ENCODE data around the gene YRDC.

The YRDC gene

DNA sequence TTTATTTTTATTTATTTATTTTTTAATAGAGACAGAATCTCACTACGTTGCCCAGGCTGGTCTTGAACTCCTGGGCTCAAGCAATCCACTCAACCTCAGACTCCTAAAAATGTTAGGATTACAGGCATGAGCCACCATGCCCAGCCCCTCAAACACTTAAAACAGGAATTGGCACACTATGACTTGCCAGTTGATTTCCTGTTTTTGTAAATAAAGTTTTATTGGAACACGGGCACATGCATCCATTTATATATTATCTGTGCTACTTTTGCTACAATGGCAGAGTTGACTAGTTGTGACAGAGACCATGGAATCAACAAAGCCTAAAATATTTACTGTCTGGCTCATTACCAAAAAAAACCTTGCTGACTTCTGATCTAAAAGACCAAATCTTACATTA, 16.0 kb upstream of the YRDC start:
- TF ChIP-seq, protein P1, sequence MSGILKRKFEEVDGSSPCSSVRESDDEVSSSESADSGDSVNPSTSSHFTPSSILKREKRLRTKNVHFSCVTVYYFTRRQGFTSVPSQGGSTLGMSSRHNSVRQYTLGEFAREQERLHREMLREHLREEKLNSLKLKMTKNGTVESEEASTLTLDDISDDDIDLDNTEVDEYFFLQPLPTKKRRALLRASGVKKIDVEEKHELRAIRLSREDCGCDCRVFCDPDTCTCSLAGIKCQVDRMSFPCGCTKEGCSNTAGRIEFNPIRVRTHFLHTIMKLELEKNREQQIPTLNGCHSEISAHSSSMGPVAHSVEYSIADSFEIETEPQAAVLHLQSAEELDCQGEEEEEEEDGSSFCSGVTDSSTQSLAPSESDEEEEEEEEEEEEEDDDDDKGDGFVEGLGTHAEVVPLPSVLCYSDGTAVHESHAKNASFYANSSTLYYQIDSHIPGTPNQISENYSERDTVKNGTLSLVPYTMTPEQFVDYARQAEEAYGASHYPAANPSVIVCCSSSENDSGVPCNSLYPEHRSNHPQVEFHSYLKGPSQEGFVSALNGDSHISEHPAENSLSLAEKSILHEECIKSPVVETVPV (CRISPR knock-in tag; IDR thresholded peaks at IDR 0.05), result no peak
- TF ChIP-seq PPARA (CRISPR knock-in tag; IDR thresholded peaks at IDR 0.05; ENCODE audit: borderline replicate concordance), result no peak
- no peak for TF ChIP-seq ZNF8 (CRISPR knock-in tag; IDR thresholded peaks at IDR 0.05)
- no peak for TF ChIP-seq ZC3H10 (CRISPR knock-in tag; IDR thresholded peaks at IDR 0.05)
- TF ChIP-seq SNAI2 (CRISPR knock-in tag; IDR thresholded peaks at IDR 0.05), result no peak
- no peak for TF ChIP-seq ISL1 (CRISPR knock-in tag; IDR thresholded peaks at IDR 0.05)
- no peak for TF ChIP-seq OSR1 (CRISPR knock-in tag; IDR thresholded peaks at IDR 0.05)
- no peak for TF ChIP-seq TCF4 (CRISPR knock-in tag; IDR thresholded peaks at IDR 0.05; ENCODE audit: borderline replicate concordance)
- TF ChIP-seq, protein P2, sequence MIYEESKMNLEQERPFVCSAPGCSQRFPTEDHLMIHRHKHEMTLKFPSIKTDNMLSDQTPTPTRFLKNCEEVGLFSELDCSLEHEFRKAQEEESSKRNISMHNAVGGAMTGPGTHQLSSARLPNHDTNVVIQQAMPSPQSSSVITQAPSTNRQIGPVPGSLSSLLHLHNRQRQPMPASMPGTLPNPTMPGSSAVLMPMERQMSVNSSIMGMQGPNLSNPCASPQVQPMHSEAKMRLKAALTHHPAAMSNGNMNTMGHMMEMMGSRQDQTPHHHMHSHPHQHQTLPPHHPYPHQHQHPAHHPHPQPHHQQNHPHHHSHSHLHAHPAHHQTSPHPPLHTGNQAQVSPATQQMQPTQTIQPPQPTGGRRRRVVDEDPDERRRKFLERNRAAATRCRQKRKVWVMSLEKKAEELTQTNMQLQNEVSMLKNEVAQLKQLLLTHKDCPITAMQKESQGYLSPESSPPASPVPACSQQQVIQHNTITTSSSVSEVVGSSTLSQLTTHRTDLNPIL (CRISPR knock-in tag; IDR thresholded peaks at IDR 0.05; ENCODE audit: low read depth), result no peak
- TF ChIP-seq ZNF70 (CRISPR knock-in tag; IDR thresholded peaks at IDR 0.05), result no peak
- no peak for TF ChIP-seq POU6F1 (CRISPR knock-in tag; IDR thresholded peaks at IDR 0.05; ENCODE audit: borderline replicate concordance, low read depth)
- TF ChIP-seq ZFP30 (CRISPR knock-in tag; IDR thresholded peaks at IDR 0.05), result no peak
- TF ChIP-seq ZNF565 (CRISPR knock-in tag; conservative IDR thresholded peaks at IDR 0.05; ENCODE audit: low read depth), result no peak
- no peak for TF ChIP-seq RARB (CRISPR knock-in tag; IDR thresholded peaks at IDR 0.05)
- no peak for ATAC-seq

DNA sequence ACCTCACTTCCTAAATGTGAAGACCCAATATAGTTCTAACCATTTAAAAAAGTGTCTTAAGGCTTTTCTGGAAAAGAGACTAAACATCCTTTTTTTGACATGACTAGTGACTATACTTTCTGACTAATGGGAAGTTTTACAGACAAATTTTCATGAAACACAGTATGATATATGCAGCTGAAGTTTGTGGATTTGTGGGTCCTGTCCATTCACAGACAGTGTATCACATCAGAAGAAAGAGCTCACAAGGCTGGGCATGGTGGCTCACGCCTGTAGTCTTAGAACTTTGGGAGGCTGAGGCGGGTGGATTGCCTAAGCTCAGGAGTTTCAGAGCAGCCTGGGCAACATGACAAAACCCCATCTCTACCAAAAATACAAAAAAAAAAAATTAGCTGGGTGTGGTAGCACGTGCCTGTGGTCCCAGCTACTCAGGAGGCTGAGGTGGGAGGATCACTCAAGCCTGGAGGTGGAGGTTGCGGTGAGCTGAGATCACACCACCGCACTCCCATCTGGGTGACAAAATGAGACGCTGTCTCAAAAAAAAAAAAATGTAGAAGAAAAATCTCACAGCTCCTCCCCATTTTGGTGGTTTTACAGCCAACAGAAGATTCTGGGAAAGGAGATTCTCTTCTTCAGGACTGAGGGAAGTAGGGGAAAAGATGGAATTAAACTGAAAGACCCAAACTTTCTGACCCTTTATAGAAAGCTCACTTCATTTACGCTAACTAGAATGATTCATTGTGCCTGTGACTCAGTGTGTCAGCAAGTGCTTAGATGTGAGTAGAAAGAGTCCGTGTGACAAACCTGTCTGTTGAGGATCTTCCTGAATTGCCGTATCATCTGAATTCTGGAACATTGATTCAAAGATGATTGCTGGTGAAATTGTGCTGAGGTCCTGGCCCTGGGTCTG, 15.2 kb upstream of the YRDC start:
- no peak for TF ChIP-seq CSDC2 (CRISPR knock-in tag; IDR thresholded peaks at IDR 0.05)
- no peak for TF ChIP-seq RARB (CRISPR knock-in tag; IDR thresholded peaks at IDR 0.05)
- TF ChIP-seq ZNF8 (CRISPR knock-in tag; IDR thresholded peaks at IDR 0.05), result no peak
- TF ChIP-seq PPARA (CRISPR knock-in tag; IDR thresholded peaks at IDR 0.05; ENCODE audit: borderline replicate concordance), result no peak
- TF ChIP-seq ZFP30 (CRISPR knock-in tag; IDR thresholded peaks at IDR 0.05), result no peak
- TF ChIP-seq PATZ1 (CRISPR knock-in tag; IDR thresholded peaks at IDR 0.05; ENCODE audit: borderline replicate concordance), result no peak
- no peak for TF ChIP-seq ZNF70 (CRISPR knock-in tag; IDR thresholded peaks at IDR 0.05)
- no peak for TF ChIP-seq ZNF565 (CRISPR knock-in tag; conservative IDR thresholded peaks at IDR 0.05; ENCODE audit: low read depth)
- TF ChIP-seq TSHZ2 (CRISPR knock-in tag; IDR thresholded peaks at IDR 0.05), result no peak
- TF ChIP-seq GLIS3 (CRISPR knock-in tag; IDR thresholded peaks at IDR 0.05), result no peak
- no peak for TF ChIP-seq BACH2 (CRISPR knock-in tag; IDR thresholded peaks at IDR 0.05; ENCODE audit: borderline replicate concordance)
- ATAC-seq, result no peak

DNA sequence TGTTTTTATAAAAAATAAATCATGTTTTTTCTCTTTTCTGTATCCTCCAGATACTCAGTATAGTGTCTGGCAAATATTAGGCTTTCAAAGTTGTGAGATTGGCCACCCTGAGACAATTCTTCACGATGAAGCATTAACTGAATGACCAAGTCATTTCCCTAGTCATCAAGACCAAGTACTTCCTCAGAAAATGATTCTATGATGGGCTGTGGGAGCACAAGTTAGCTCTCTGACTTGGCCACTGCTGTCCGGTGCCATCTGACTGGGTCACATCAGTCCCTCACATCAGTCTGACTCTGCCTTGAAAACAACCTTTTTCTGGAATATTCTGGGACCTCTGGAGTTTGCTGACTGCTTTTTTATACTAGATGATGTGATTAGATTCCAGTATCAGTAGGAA, 13.5 kb upstream of the YRDC start:
- ATAC-seq, result no peak
- TF ChIP-seq OSR1 (CRISPR knock-in tag; IDR thresholded peaks at IDR 0.05), result no peak
- TF ChIP-seq ZFP3 (CRISPR knock-in tag; IDR thresholded peaks at IDR 0.05), result no peak
- no peak for TF ChIP-seq TSHZ2 (CRISPR knock-in tag; IDR thresholded peaks at IDR 0.05)
- no peak for TF ChIP-seq CSDC2 (CRISPR knock-in tag; IDR thresholded peaks at IDR 0.05)
- no peak for TF ChIP-seq ZNF565 (CRISPR knock-in tag; conservative IDR thresholded peaks at IDR 0.05; ENCODE audit: low read depth)
- TF ChIP-seq, protein P1 (CRISPR knock-in tag; IDR thresholded peaks at IDR 0.05), result no peak
- TF ChIP-seq TCF4 (CRISPR knock-in tag; IDR thresholded peaks at IDR 0.05; ENCODE audit: borderline replicate concordance), result no peak
